ENCODE measurements around the gene TSPAN3. TPM values are rescaled to one million over a fixed set of nuclear protein-coding genes. Genes with fewer than 3 reads are reported as not detected.

Gene TSPAN3
- total and polyA plus RNA-seq, 2 donors, result 108 to 127 TPM

- H3K4me1 ChIP-seq (ENCODE audit: control insufficient read depth in 2 of 2, insufficient read depth in 2 of 2, low read length in 2 of 2), result peaks cover 18 to 46% of the 10 kb centered on the region in 2 donors
- no peak overlapping the region for H3K4me3 ChIP-seq (ENCODE audit: low read length in 2 of 2)
- no peaks in the 10 kb centered on the region for H3K36me3 ChIP-seq (ENCODE audit: control insufficient read depth in 2 of 2, insufficient read depth in 2 of 2, low read length in 1 of 2)
- no peaks in the 10 kb centered on the region for H3K27me3 ChIP-seq (ENCODE audit: control insufficient read depth in 2 of 2, insufficient read depth in 1 of 2, low read length in 1 of 2)
- H3K9me3 ChIP-seq (ENCODE audit: control insufficient read depth in 2 of 2, insufficient read depth in 1 of 2, low read length in 1 of 2), result no peaks in the 10 kb centered on the region
- 93% methylated on average over 8 of the region's 8 CpGs for WGBS
- DNase-seq (ENCODE audit: low read depth in 6 of 9, low spot score in 9 of 9), result no peak
- peak overlapping the region in 1 of 2 donors; percentile 38 for H3K27ac ChIP-seq (ENCODE audit: low read depth in 1 of 2, low read length in 1 of 2)
Observed at GRCh38 chr15:76994001-76994400, 76.9 kb downstream of the TSPAN3 start.

GRCh38 chr15:76993114-76993725, 77.7 kb downstream of the TSPAN3 start:
- Histone ChIP-seq H3K27me3 (ENCODE audit: control insufficient read depth in 2 of 2, insufficient read depth in 1 of 2, low read length in 1 of 2) (no peaks in the 10 kb centered on the region), H3K9me3 (ENCODE audit: control insufficient read depth in 2 of 2, insufficient read depth in 1 of 2, low read length in 1 of 2) (no peaks in the 10 kb centered on the region), H3K4me1 (ENCODE audit: control insufficient read depth in 2 of 2, insufficient read depth in 2 of 2, low read length in 2 of 2) (peaks cover 18 to 48% of the 10 kb centered on the region in 2 donors), H3K36me3 (ENCODE audit: control insufficient read depth in 2 of 2, insufficient read depth in 2 of 2, low read length in 1 of 2) (no peaks in the 10 kb centered on the region), H3K27ac (ENCODE audit: low read depth in 1 of 2, low read length in 1 of 2) (no peak overlapping the region), H3K4me3 (ENCODE audit: low read length in 2 of 2) (no peak overlapping the region)
- DNase-seq (ENCODE audit: low read depth in 6 of 9, low spot score in 9 of 9), result no peak
- WGBS, result 96% methylated on average over 6 of the region's 6 CpGs

- no peak for DNase-seq (ENCODE audit: low read depth in 6 of 9, low spot score in 9 of 9)
- Histone ChIP-seq H3K27ac (ENCODE audit: low read depth in 1 of 2, low read length in 1 of 2) (no peak overlapping the region), H3K36me3 (ENCODE audit: control insufficient read depth in 2 of 2, insufficient read depth in 2 of 2, low read length in 1 of 2) (no peaks in the 10 kb centered on the region), H3K4me1 (ENCODE audit: control insufficient read depth in 2 of 2, insufficient read depth in 2 of 2, low read length in 2 of 2) (peaks cover 18 to 47% of the 10 kb centered on the region in 2 donors), H3K4me3 (ENCODE audit: low read length in 2 of 2) (no peak overlapping the region), H3K27me3 (ENCODE audit: control insufficient read depth in 2 of 2, insufficient read depth in 1 of 2, low read length in 1 of 2) (no peaks in the 10 kb centered on the region), H3K9me3 (ENCODE audit: control insufficient read depth in 2 of 2, insufficient read depth in 1 of 2, low read length in 1 of 2) (no peaks in the 10 kb centered on the region)
- 97% methylated on average over 9 of the region's 9 CpGs for WGBS
Observed at GRCh38 chr15:76991741-76992645, 78.9 kb downstream of the TSPAN3 start.

Other genes with a start within 250 kb of the TSPAN3 start
- 15.7 TPM for gene SCAPER, start 165.8 kb downstream of the TSPAN3 start, total RNA-seq
- gene SCAPER, start 165.8 kb downstream of the TSPAN3 start, polyA plus RNA-seq, result 15.9 TPM
- 31.6 TPM for gene RCN2, start 139.4 kb downstream of the TSPAN3 start, total RNA-seq
- 51.7 TPM for gene RCN2, start 139.4 kb downstream of the TSPAN3 start, polyA plus RNA-seq
- 16.0 TPM for gene PSTPIP1, start 76.0 kb downstream of the TSPAN3 start, total RNA-seq
- 54.8 TPM for gene PSTPIP1, start 76.0 kb downstream of the TSPAN3 start, polyA plus RNA-seq